T-helper 2 cell treated with Interferon-gamma antibody and Interleukin-4, amounts not matched to agents 5 μg/mL and 100 μg/mL, for 36 hours (primary cell): Measurements from ENCODE around the gene MYO18B.

Source experiments
- DNase-seq: peaks from one replicate; pipeline ENCODE4 v3.0.0; 2021; ENCODE audit warnings: low spot score
- H3K27ac Mint-ChIP-seq: one replicate; pipeline ENCODE4 v1.8.0; 2021; ENCODE audit warnings: mild to moderate bottlenecking, mixed read lengths
- H3K27me3 Mint-ChIP-seq: one replicate; pipeline ENCODE4 v1.8.0; 2021; ENCODE audit warnings: low read depth, mixed read lengths
- H3K36me3 Mint-ChIP-seq: one replicate; pipeline ENCODE4 v1.8.0; 2021; ENCODE audit warnings: low read depth, mixed read lengths
- H3K4me1 Mint-ChIP-seq: one replicate; pipeline ENCODE4 v1.8.0; 2021; ENCODE audit warnings: low read depth, mixed read lengths
- H3K4me3 Mint-ChIP-seq: one replicate; pipeline ENCODE4 v1.8.0; 2022; ENCODE audit warnings: mild to moderate bottlenecking, moderate library complexity, mixed read lengths
- H3K9me3 Mint-ChIP-seq: one replicate; pipeline ENCODE4 v1.8.0; 2021; ENCODE audit warnings: mixed read lengths

The MYO18B gene

DNA sequence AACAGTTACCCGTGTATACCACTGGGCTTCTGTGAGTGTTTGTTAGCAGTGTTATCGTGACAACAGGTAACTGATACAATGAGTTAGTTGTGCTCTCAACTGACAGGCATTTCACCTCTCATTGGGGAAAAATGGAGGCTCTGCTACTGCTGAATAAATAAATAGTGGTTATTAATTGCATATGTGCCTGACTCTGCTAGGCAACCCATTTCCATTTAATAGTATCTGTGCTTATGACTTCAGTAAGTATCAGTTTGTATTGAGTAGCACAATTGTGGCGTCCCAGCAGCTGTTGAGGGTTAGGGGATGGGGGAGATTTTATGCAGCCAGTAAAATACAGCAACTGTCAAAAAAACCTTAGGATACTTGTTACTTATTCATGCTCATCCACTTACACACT is 303.9 kb downstream of the MYO18B start:
- H3K36me3 Mint-ChIP-seq = no peaks in the 10 kb centered on the region
- no peak overlapping the region for H3K27ac Mint-ChIP-seq
- H3K4me1 Mint-ChIP-seq = no peaks in the 10 kb centered on the region
- no peaks in the 10 kb centered on the region for H3K27me3 Mint-ChIP-seq
- no peaks in the 10 kb centered on the region for H3K9me3 Mint-ChIP-seq
- no peak overlapping the region for H3K4me3 Mint-ChIP-seq
- no peak for DNase-seq

DNA sequence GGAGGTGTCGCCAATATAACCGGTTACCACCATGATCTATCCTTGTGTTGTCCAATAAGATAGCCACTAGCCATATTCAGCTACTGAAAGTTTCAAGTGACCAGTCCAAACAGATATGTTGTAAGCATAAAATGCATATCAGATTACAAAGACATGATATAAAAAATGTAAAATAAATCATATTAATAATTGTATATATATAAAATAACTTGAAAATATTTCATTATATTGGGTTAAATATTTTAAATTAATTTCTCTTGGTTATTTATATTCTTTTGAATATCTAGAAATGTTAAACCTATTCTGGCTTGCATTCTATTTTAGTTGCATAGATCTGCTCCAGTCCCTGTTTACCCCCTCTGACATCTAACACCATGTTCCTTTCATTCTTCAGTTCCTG is 305.5 kb downstream of the MYO18B start:
- H3K4me1 Mint-ChIP-seq = no peaks in the 10 kb centered on the region
- H3K27ac Mint-ChIP-seq = no peak overlapping the region
- no peaks in the 10 kb centered on the region for H3K9me3 Mint-ChIP-seq
- DNase-seq = no peak
- no peaks in the 10 kb centered on the region for H3K27me3 Mint-ChIP-seq
- no peak overlapping the region for H3K4me3 Mint-ChIP-seq
- no peaks in the 10 kb centered on the region for H3K36me3 Mint-ChIP-seq

DNA sequence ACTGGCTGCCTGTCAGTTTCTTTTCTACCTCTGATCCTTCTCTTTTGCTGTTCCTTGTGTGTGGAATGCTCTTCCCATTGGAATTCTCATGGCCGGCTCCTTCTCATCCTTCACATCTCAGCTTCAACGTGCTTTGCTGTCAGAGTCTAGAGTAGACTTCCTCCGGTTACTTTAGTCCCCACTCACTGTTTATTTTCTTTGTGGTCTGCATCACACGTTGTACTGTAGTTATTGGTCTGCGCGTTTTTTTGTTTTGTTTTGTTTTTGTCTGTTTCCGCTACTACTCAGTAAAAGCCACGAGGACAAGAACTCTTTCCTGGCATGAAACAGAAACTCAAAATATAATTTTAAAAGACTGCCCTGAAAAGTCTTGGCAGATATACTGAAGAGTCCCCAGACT is 305.9 kb downstream of the MYO18B start:
- no peaks in the 10 kb centered on the region for H3K27me3 Mint-ChIP-seq
- H3K36me3 Mint-ChIP-seq = no peaks in the 10 kb centered on the region
- H3K9me3 Mint-ChIP-seq = no peaks in the 10 kb centered on the region
- DNase-seq = no peak
- no peaks in the 10 kb centered on the region for H3K4me1 Mint-ChIP-seq
- no peak overlapping the region for H3K4me3 Mint-ChIP-seq
- H3K27ac Mint-ChIP-seq = no peak overlapping the region

DNA sequence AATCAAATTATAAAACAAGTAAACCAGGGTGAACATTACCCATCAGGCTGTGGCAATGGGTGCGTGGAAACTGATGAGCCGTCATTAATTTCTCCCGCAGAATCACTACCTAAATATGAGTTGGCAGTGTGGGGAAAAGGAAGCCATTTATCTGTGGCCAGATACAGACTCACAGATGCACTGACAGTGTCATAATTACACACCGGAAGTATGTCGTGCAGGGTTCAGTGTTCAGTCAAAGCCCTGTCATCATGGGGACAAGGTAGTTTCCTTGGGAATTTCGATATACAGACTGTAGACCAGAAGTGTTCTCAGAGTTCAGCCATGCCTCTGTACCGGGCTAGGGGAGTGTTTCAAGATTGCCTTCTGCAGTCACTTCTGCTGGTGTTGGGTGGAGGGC is 308.1 kb downstream of the MYO18B start:
- no peaks in the 10 kb centered on the region for H3K9me3 Mint-ChIP-seq
- DNase-seq = no peak
- no peak overlapping the region for H3K27ac Mint-ChIP-seq
- H3K4me1 Mint-ChIP-seq = no peaks in the 10 kb centered on the region
- H3K4me3 Mint-ChIP-seq = no peak overlapping the region
- H3K36me3 Mint-ChIP-seq = no peaks in the 10 kb centered on the region
- H3K27me3 Mint-ChIP-seq = no peaks in the 10 kb centered on the region

DNA sequence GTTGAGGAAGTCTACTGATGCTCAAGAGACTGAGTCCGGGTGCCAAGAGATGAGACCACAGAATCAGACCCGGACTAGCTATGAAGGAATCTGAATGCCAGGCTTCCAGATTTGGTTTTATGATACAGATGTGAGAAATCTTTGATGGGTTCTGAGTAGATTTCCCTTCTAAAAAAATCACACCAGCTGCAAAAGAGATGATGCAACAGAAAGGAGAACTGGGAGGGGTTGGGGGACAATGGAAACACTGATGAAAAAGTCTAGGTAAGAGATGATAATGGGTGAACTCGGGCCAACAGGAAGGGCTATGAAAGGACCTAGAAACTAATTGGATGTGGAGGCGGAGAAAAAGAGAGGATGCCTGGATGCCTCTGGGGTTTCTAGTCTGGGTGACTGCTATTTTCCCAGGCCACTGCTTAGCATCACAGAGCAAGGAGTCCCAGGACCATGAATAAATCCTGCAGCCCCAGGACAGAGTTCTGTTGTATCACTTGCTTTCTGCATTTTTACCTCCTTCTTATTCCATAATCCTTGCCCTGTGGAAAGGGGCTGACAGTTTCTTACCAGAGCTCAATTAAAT is 311.8 kb downstream of the MYO18B start:
- Mint-ChIP-seq H3K4me1 (no peaks in the 10 kb centered on the region), H3K27me3 (peaks cover 3% of the 10 kb centered on the region), H3K27ac (no peak overlapping the region), H3K4me3 (no peak overlapping the region), H3K9me3 (no peaks in the 10 kb centered on the region), H3K36me3 (no peaks in the 10 kb centered on the region)
- no peak for DNase-seq

DNA sequence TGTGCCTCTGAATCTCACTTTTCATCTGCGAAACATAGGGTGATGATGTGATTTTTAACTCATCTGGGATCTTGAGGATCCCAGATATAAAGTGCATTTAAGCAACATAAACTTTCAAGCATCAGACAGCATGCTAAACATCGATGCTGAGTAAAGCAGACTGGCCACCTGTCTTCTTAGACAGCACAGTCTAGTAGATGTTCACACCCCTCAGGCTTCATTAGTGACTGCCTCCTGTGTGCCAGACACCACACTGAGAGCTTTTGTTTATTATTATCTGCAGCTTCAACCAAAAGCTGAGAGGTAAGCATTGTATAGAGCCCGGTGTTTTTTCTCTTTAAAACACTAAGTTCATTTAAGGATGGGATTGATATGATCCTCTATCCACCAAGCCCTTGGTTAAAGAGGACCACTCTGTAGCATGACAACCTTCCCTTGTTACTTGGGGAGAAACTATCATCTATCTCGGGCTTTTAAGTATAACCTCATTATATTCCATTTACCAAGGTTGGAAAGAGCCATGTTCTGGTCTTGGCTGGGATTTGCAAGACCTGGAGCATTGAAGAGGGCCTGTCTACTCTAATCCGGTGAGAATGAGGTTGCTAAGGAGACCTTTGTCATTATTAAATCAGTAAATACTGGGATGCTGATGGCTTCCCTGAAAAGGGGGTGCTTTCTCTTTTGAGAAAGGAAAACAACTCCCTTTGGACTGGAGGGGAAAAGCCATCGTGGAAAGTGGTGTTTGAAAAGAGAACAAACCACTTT is 313.0 kb downstream of the MYO18B start:
- no peak for DNase-seq
- no peak overlapping the region for H3K27ac Mint-ChIP-seq
- H3K27me3 Mint-ChIP-seq = peaks cover 3% of the 10 kb centered on the region
- no peaks in the 10 kb centered on the region for H3K4me1 Mint-ChIP-seq
- no peak overlapping the region for H3K4me3 Mint-ChIP-seq
- H3K36me3 Mint-ChIP-seq = no peaks in the 10 kb centered on the region
- H3K9me3 Mint-ChIP-seq = no peaks in the 10 kb centered on the region

DNA sequence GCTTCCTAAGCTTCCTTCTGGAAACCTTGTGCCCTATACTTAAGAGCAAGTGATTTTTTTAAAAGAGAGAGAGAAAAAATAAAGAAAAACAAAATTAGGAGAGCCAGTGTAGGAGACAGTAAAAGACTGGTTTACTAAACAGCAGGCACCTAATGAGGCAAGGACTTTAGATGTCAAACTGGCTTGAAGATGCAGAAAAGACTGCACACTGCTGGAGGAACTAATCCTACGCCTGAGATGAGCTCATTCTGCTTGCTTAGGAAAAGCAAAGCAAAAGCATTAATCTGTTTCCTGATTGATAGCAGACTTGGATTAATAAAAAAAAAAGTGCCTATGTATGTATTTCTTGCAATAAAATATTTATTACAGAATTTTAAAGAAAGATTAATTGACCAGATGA is 313.7 kb downstream of the MYO18B start:
- Mint-ChIP-seq H3K9me3 (no peaks in the 10 kb centered on the region), H3K4me3 (no peak overlapping the region), H3K27me3 (peaks cover 3% of the 10 kb centered on the region), H3K36me3 (no peaks in the 10 kb centered on the region), H3K27ac (no peak overlapping the region), H3K4me1 (no peaks in the 10 kb centered on the region)
- no peak for DNase-seq

DNA sequence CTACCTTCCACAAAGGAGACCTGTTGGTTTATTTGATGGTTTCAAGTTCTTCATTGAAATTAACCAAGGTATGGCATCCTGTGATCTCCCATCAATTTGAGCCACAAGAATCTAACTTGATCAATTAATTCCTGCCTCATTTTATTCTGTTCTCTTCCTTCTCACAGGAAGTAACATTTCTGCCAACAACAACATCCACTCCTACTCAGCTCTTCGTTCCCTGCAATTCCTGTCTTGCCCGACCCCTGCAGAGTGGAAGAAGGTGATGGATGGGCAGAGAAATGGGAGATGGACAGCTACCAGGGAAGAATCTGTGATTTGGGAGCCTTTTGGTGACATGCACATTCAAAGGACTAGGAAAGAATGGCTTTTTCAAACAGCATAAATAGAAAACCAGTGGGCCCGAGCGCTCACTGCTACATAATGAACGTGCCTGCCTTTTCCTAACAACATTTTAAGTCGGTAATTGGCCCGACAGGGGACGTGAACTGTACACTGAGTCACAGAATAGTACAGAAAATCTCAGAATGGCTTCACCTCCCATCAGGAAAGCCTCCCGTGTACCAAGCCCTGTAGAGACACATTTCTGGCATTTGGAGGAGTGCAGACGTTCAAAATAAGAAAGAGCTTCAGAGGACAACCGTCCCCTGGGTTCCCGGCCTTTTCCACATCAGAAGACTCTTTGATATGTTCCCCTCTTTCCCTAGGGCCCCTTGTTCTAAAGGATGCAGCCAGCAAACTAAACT is 314.6 kb downstream of the MYO18B start:
- no peak overlapping the region for H3K4me3 Mint-ChIP-seq
- peaks cover 3% of the 10 kb centered on the region for H3K27me3 Mint-ChIP-seq
- no peaks in the 10 kb centered on the region for H3K4me1 Mint-ChIP-seq
- DNase-seq = no peak
- no peak overlapping the region for H3K27ac Mint-ChIP-seq
- no peaks in the 10 kb centered on the region for H3K36me3 Mint-ChIP-seq
- no peaks in the 10 kb centered on the region for H3K9me3 Mint-ChIP-seq

DNA sequence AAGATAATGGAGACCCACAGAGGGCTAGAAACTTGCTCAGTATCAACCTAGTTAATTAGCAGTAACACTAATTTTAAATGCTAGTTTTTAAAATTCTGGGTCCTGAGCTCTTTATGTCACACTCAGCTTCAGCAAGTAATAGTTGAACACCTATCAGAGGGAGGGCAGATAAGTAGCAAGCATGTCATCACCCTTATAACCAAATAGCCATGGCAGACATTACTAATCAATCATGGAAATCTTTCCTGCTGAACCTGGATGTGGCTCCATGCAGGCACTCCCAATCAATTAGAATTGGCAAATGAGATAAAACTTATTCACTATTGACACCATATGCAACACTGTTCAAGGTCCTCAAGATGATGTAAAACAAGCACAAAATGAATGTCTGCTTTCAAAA is 315.7 kb downstream of the MYO18B start:
- H3K27me3 Mint-ChIP-seq = peaks cover 3% of the 10 kb centered on the region
- no peak overlapping the region for H3K4me3 Mint-ChIP-seq
- DNase-seq = no peak
- no peaks in the 10 kb centered on the region for H3K4me1 Mint-ChIP-seq
- H3K9me3 Mint-ChIP-seq = no peaks in the 10 kb centered on the region
- H3K36me3 Mint-ChIP-seq = no peaks in the 10 kb centered on the region
- H3K27ac Mint-ChIP-seq = no peak overlapping the region

DNA sequence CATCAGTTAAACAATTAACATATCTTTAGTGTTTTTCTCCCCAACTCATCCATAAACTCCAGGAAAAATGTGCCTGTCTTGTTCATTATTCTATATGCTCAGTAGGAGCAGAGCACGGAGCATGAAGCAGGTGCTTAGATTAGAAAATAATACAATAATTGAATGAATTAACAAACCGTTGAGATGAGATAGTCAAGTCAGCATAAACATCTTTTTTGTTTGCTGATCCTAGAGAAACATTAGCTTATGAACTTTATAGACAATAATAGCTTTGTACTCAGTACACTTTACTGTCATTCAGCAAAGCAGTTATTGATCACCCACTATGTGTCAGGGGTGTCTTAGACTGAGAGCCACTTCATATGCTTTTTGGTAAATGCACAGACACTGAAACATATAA is 322.1 kb downstream of the MYO18B start:
- no peak overlapping the region for H3K27ac Mint-ChIP-seq
- no peaks in the 10 kb centered on the region for H3K36me3 Mint-ChIP-seq
- no peak for DNase-seq
- H3K4me3 Mint-ChIP-seq = no peak overlapping the region
- no peaks in the 10 kb centered on the region for H3K9me3 Mint-ChIP-seq
- H3K27me3 Mint-ChIP-seq = peaks cover 17% of the 10 kb centered on the region
- no peaks in the 10 kb centered on the region for H3K4me1 Mint-ChIP-seq

DNA sequence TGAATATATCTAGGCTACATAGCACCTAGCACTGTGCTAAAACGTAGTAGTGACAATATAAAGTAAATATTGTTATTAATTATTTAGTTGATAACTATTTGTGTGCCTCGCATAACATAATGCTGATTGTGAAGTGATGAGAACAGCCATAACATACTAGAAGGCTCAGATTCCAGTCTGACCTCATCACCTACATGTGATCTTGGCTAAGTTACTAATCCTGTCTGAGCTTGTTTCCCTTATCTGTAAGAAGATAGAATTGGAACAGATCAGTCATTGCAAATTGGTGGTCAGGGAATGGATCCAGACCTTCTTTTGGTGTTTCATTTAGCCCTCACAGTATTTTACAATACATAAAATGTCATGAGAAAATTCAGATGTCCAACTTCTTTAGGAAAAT is 323.9 kb downstream of the MYO18B start:
- Mint-ChIP-seq H3K4me1 (no peaks in the 10 kb centered on the region), H3K9me3 (no peaks in the 10 kb centered on the region), H3K36me3 (no peaks in the 10 kb centered on the region), H3K27me3 (peaks cover 19% of the 10 kb centered on the region), H3K27ac (no peak overlapping the region), H3K4me3 (no peak overlapping the region)
- DNase-seq = no peak

DNA sequence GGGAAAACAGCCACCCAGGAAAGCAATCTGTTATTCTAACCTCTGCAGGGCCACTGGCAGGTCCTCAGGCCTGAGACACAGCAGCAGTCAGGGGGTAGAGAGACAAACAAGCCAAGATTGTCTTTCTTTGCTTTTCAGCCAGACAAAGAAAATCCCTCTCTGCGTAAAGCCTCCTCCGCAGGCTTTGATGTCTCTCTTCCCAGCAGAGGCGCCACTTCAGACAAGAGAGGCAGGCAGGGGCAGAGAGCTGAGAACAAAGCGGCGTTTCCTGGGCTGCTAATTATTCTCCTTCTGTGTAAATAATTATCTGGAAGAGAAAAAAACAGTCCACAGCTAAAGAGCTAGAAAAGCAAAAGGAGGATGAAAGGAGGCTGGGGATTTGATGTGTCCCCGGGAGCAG is 324.5 kb downstream of the MYO18B start:
- H3K27me3 Mint-ChIP-seq = peaks cover 19% of the 10 kb centered on the region
- no peaks in the 10 kb centered on the region for H3K4me1 Mint-ChIP-seq
- no peak overlapping the region for H3K27ac Mint-ChIP-seq
- no peak for DNase-seq
- H3K9me3 Mint-ChIP-seq = no peaks in the 10 kb centered on the region
- no peak overlapping the region for H3K4me3 Mint-ChIP-seq
- H3K36me3 Mint-ChIP-seq = no peaks in the 10 kb centered on the region

DNA sequence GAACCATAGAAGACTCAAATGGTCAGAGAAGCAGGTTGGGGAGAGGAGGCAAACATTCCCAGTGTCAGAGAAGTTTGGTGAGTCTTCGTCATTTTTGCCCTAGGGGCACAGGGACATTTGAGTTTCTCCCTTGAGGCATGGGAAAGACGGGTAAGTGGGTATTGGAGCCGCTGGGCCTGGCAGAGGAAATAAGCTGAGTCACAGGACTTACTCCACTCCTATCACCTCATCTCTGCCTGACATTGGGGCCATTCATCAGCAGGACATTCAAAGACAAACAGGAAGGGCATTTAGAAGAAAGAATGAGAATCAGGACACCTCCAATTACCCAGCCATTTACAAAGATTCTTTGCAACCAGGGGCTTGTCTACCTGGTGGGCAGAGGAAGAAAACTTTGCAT is 326.6 kb downstream of the MYO18B start:
- no peaks in the 10 kb centered on the region for H3K9me3 Mint-ChIP-seq
- no peaks in the 10 kb centered on the region for H3K36me3 Mint-ChIP-seq
- H3K4me3 Mint-ChIP-seq = no peak overlapping the region
- H3K27me3 Mint-ChIP-seq = peaks cover 16% of the 10 kb centered on the region
- H3K4me1 Mint-ChIP-seq = no peaks in the 10 kb centered on the region
- H3K27ac Mint-ChIP-seq = no peak overlapping the region
- no peak for DNase-seq

DNA sequence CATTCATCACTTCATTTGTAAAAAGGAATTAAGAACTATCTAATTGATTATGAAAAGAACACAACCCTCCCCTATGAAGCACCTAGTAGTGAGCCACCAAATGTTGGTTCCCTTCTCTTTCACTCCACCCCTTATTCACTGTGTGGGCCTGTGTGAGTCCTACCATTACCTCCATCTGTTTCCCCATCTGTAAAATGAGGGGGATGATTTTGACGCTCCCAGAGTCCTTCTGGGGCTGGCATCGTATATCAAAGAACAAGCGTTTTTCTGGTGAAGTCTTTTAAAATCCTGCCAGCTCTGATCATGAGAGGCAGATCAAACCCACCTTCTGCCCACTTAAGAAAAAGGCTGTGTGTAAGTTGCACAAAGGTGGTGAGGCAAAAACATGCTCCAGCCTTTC is 330.6 kb downstream of the MYO18B start:
- H3K4me1 Mint-ChIP-seq = no peaks in the 10 kb centered on the region
- peaks cover 14% of the 10 kb centered on the region for H3K27me3 Mint-ChIP-seq
- DNase-seq = no peak
- H3K36me3 Mint-ChIP-seq = no peaks in the 10 kb centered on the region
- no peak overlapping the region for H3K4me3 Mint-ChIP-seq
- no peak overlapping the region for H3K27ac Mint-ChIP-seq
- no peaks in the 10 kb centered on the region for H3K9me3 Mint-ChIP-seq
